H1 (cell line): ENCODE results near the gene EXOC6. TPM values are rescaled to one million over a fixed set of nuclear protein-coding genes. Genes with fewer than 3 reads are reported as not detected.

Source experiments
- CTCF ChIA-PET: fragments of 300-600 bp; sonication (Branson Sonifier 250); formaldehyde crosslinking; loops from one replicate; lab custom pipeline; 2021; ENCODE audit not compliant: partially characterized antibody; lab: Charles Lee
- POLR2A ChIA-PET: fragments of 300-600 bp; sonication (Branson Sonifier 250); formaldehyde crosslinking; loops from one replicate; lab custom pipeline; 2021; ENCODE audit warnings: inconsistent platforms; ENCODE audit not compliant: partially characterized antibody; lab: Charles Lee
- DNase-seq, 2 experiments: peaks; one replicate each; pipeline versions ENCODE4 v3.0.0 to v3.0.0-alpha.2; 2010 to 2022; ENCODE audit warnings: low spot score in 2 of 2, low read depth in 1 of 2, mixed read lengths in 1 of 2
- FAIRE-seq: peaks from 2 replicates; lab custom pipeline; 2011; peaks lifted over from hg19 to GRCh38; lab: Jason Lieb, UNC
- H2AFZ ChIP-seq: 2 replicates; pipeline ENCODE4 v1.8.1; 2012; ENCODE audit warnings: low read length, inconsistent platforms
- H2AK5ac ChIP-seq: 2 replicates; pipeline ENCODE4 v1.6.1; 2013; ENCODE audit warnings: low read depth, low read length
- H2BK120ac ChIP-seq: replicated peaks from 2 replicates; pipeline ENCODE3; 2013; ENCODE audit warnings: low read depth, low read length, inconsistent platforms
- H2BK12ac ChIP-seq: 2 replicates; pipeline ENCODE4 v1.6.1; 2013; ENCODE audit warnings: low read depth, low read length
- H2BK15ac ChIP-seq: 2 replicates; pipeline ENCODE4 v1.6.1; 2013; ENCODE audit warnings: low read length
- H2BK20ac ChIP-seq: 2 replicates; pipeline ENCODE4 v1.6.1; 2013; ENCODE audit warnings: low read length
- H2BK5ac ChIP-seq: 2 replicates; pipeline ENCODE4 v1.6.1; 2013; ENCODE audit warnings: low read depth, low read length
- H3K14ac ChIP-seq: 2 replicates; pipeline ENCODE4 v1.6.1; 2013; ENCODE audit warnings: inconsistent platforms; ENCODE audit not compliant: insufficient read length
- H3K18ac ChIP-seq: 2 replicates; pipeline ENCODE4 v1.6.1; 2013; ENCODE audit warnings: low read length; ENCODE audit errors: extremely low read depth
- H3K23ac ChIP-seq: 2 replicates; pipeline ENCODE4 v1.6.1; 2013; ENCODE audit warnings: inconsistent platforms; ENCODE audit not compliant: insufficient read length
- H3K23me2 ChIP-seq: 2 replicates; pipeline ENCODE4 v1.6.1; 2013; ENCODE audit warnings: low read depth, low read length
- H3K27ac ChIP-seq: 2 replicates; pipeline ENCODE4 v1.6.1; 2011; ENCODE audit warnings: low read depth, low read length, inconsistent platforms
- H3K27me3 ChIP-seq, 4 experiments: replicated peaks in 1 of 4; 1 replicate in 1 of 4; 2 replicates in 3 of 4; pipeline versions ENCODE4 v1.6.1 to v1.8.1; 2011 to 2013; ENCODE audit warnings: low read length in 3 of 4, mild to moderate bottlenecking in 3 of 4, inconsistent platforms in 2 of 4, mixed read lengths in 2 of 4, moderate library complexity in 1 of 4; ENCODE audit not compliant: control insufficient read depth in 3 of 4, insufficient read depth in 3 of 4; ENCODE audit errors: extremely low read depth in 1 of 4
- H3K36me3 ChIP-seq, 4 experiments: 2 replicates each; pipeline versions ENCODE4 v1.6.1 to v1.8.1; 2011 to 2013; ENCODE audit warnings: mild to moderate bottlenecking in 4 of 4, low read length in 3 of 4, moderate library complexity in 2 of 4, control low read depth in 1 of 4, inconsistent platforms in 1 of 4; ENCODE audit not compliant: insufficient read depth in 4 of 4, control insufficient read depth in 2 of 4
- H3K4ac ChIP-seq: replicated peaks from 2 replicates; pipeline ENCODE3; 2013; ENCODE audit warnings: low read length, low read depth, mixed read lengths, inconsistent platforms; ENCODE audit not compliant: insufficient read length
- H3K4me1 ChIP-seq, 4 experiments: replicated peaks in 1 of 4; 1 replicate in 1 of 4; 2 replicates in 3 of 4; pipeline versions ENCODE4 v1.6.1 to v1.8.1; 2011 to 2013; ENCODE audit warnings: low read length in 3 of 4, inconsistent platforms in 2 of 4, mixed read lengths in 1 of 4; ENCODE audit not compliant: insufficient read depth in 4 of 4, control insufficient read depth in 3 of 4
- H3K4me2 ChIP-seq, 2 experiments: 2 replicates each; pipeline versions ENCODE4 v1.6.1 to v1.8.1; 2011 to 2013; ENCODE audit warnings: low read depth in 2 of 2, low read length in 2 of 2, control low read depth in 1 of 2, inconsistent platforms in 1 of 2, mild to moderate bottlenecking in 1 of 2; ENCODE audit not compliant: insufficient read depth in 1 of 2
- H3K4me3 ChIP-seq, 4 experiments: fragments of 200-600, 300-600 bp in 1 of 4; sonication (generic), shearing (Covaris generic), sonication (Bioruptor Twin) in 1 of 4; 2 replicates each; pipeline versions ENCODE4 v1.5.1 to v1.8.1; 2011 to 2016; ENCODE audit warnings: low read length in 4 of 4, low read depth in 3 of 4, control low read depth in 2 of 4, inconsistent platforms in 2 of 4, mild to moderate bottlenecking in 2 of 4, mixed read lengths in 1 of 4, moderate library complexity in 1 of 4; ENCODE audit not compliant: insufficient read depth in 2 of 4; ENCODE audit errors: extremely low read depth in 1 of 4
- H3K56ac ChIP-seq: replicated peaks from 2 replicates; pipeline ENCODE3; 2013; ENCODE audit warnings: low read depth, mild to moderate bottlenecking, mixed read lengths, low read length, inconsistent platforms; ENCODE audit not compliant: insufficient read length
- H3K79me1 ChIP-seq: 2 replicates; pipeline ENCODE4 v1.6.1; 2013; ENCODE audit warnings: low read depth, low read length, control low read depth
- H3K79me2 ChIP-seq, 2 experiments: 2 replicates each; pipeline versions ENCODE4 v1.6.1 to v1.8.1; 2012 to 2013; ENCODE audit warnings: low read length in 2 of 2, mild to moderate bottlenecking in 2 of 2, inconsistent platforms in 1 of 2; ENCODE audit not compliant: insufficient read depth in 2 of 2, control insufficient read depth in 1 of 2
- H3K9ac ChIP-seq, 4 experiments: replicated peaks in 1 of 4; 1 replicate in 1 of 4; 2 replicates in 3 of 4; pipeline versions ENCODE4 v1.6.1 to v1.8.1; 2011 to 2013; ENCODE audit warnings: low read depth in 3 of 4, low read length in 3 of 4, control low read depth in 2 of 4, mild to moderate bottlenecking in 2 of 4, moderate library complexity in 2 of 4, inconsistent platforms in 1 of 4; ENCODE audit errors: extremely low read depth in 1 of 4
- H3K9me3 ChIP-seq, 2 experiments: 2 replicates each; pipeline versions ENCODE4 v1.6.1 to v1.8.1; 2012 to 2013; ENCODE audit warnings: mild to moderate bottlenecking in 2 of 2, moderate library complexity in 2 of 2, control low read depth in 1 of 2, inconsistent platforms in 1 of 2, low read depth in 1 of 2, low read length in 1 of 2, mixed read lengths in 1 of 2; ENCODE audit not compliant: insufficient read depth in 2 of 2
- H4K20me1 ChIP-seq, 2 experiments: replicated peaks in 1 of 2; 2 replicates each; pipeline versions ENCODE3 to v1.8.1; 2011 to 2013; ENCODE audit warnings: inconsistent platforms in 2 of 2, low read length in 2 of 2, mild to moderate bottlenecking in 1 of 2; ENCODE audit not compliant: insufficient read depth in 2 of 2, control insufficient read depth in 1 of 2
- H4K5ac ChIP-seq: 2 replicates; pipeline ENCODE4 v1.6.1; 2013; ENCODE audit warnings: low read length, low read depth, mixed read lengths, inconsistent platforms; ENCODE audit not compliant: insufficient read length
- H4K8ac ChIP-seq: 2 replicates; pipeline ENCODE4 v1.8.0; 2013; ENCODE audit warnings: mild to moderate bottlenecking, moderate library complexity, low read length, inconsistent platforms; ENCODE audit not compliant: insufficient read depth; ENCODE audit errors: extremely low read depth
- H4K91ac ChIP-seq: replicated peaks from 2 replicates; pipeline ENCODE3; 2013; ENCODE audit warnings: low read length, mixed read lengths, inconsistent platforms; ENCODE audit not compliant: insufficient read length
- BACH1 ChIP-seq: IDR thresholded peaks from 2 replicates; pipeline ENCODE4 v1.6.1; 2012; ENCODE audit warnings: low read length, improper control_type of control experiment
- BRCA1 ChIP-seq: IDR thresholded peaks from 2 replicates; pipeline ENCODE4 v1.6.1; 2012; ENCODE audit warnings: low read depth, low read length, improper control_type of control experiment
- CHD1 ChIP-seq: IDR thresholded peaks from 2 replicates; pipeline ENCODE4 v1.6.1; 2012; ENCODE audit warnings: low read depth, low read length, improper control_type of control experiment
- CHD2 ChIP-seq: IDR thresholded peaks from 2 replicates; pipeline ENCODE4 v1.6.1; 2012; ENCODE audit warnings: low read length, improper control_type of control experiment
- CREB1 ChIP-seq: IDR thresholded peaks from 2 replicates; pipeline ENCODE4 v1.6.1; 2012; ENCODE audit warnings: inconsistent platforms
- CTBP2 ChIP-seq: IDR thresholded peaks from 2 replicates; pipeline ENCODE4 v1.7.0; 2011; ENCODE audit warnings: borderline replicate concordance, mild to moderate bottlenecking, moderate library complexity, mixed read lengths, low read length; ENCODE audit not compliant: insufficient read depth, insufficient read length
- E2F6 ChIP-seq: IDR thresholded peaks from 2 replicates; pipeline ENCODE4 v1.6.1; 2012; ENCODE audit warnings: inconsistent platforms
- EZH2 ChIP-seq: fragments of 200-600 bp; sonication (generic); IDR thresholded peaks from 2 replicates; pipeline ENCODE4 v1.7.1; 2012; ENCODE audit warnings: low read depth, mild to moderate bottlenecking, moderate library complexity, low read length, inconsistent platforms; ENCODE audit not compliant: severe bottlenecking
- GTF2F1 ChIP-seq: IDR thresholded peaks from 2 replicates; pipeline ENCODE4 v1.6.1; 2012; ENCODE audit warnings: low read depth, low read length, improper control_type of control experiment, borderline replicate concordance
- JUND ChIP-seq: IDR thresholded peaks from 2 replicates; pipeline ENCODE4 v1.6.1; 2011; ENCODE audit warnings: mild to moderate bottlenecking, improper control_type of control experiment, low read length
- POU5F1 ChIP-seq: IDR thresholded peaks from 2 replicates; pipeline ENCODE4 v1.6.1; 2011; ENCODE audit warnings: low read depth, mild to moderate bottlenecking, low read length, moderate library complexity
- RFX5 ChIP-seq: IDR thresholded peaks from 2 replicates; pipeline ENCODE4 v1.6.1; 2011; ENCODE audit warnings: low read depth, low read length, improper control_type of control experiment, borderline replicate concordance
- SIN3A ChIP-seq, 2 experiments: IDR thresholded peaks in 1 of 2; conservative IDR thresholded peaks in 1 of 2; 2 replicates each; pipeline ENCODE4 v1.6.1; 2011 to 2012; ENCODE audit warnings: low read length in 2 of 2, improper control_type of control experiment in 1 of 2, low read depth in 1 of 2, mild to moderate bottlenecking in 1 of 2
- SUZ12 ChIP-seq: fragments of 200-600 bp; sonication (generic); IDR thresholded peaks from 2 replicates; pipeline ENCODE4 v1.6.1; 2012; ENCODE audit warnings: mild to moderate bottlenecking, inconsistent platforms, low read length, moderate library complexity, mixed read lengths
- WGBS, 2 experiments: shearing (Covaris generic) in 1 of 2; methylation state at CpG; one replicate each; pipeline versions ENCODE4 v1.1.6 to v1.1.7; 2013 to 2015; ENCODE audit warnings: low lambda C conversion rate in 2 of 2, mixed read lengths in 2 of 2, inconsistent platforms in 1 of 2, low coverage in 1 of 2, missing lambda C conversion rate in 1 of 2; ENCODE audit not compliant: insufficient replicate concordance in 2 of 2, insufficient coverage in 1 of 2, insufficient read length in 1 of 2; ENCODE audit errors: extremely low coverage in 1 of 2, missing lambda C conversion rate in 1 of 2; 5-methylcytosine and 5-hydroxymethylcytosine counted together
- polyA plus RNA-seq, 7 experiments: library from polyadenylated mRNA; depleted of rRNA in 3 of 7; stranded (reverse) in 5 of 7; unstranded in 2 of 7; fragments of >200 nt in 5 of 7; fragments of 200-250 nt in 2 of 7; gene quantifications; 1 replicate in 5 of 7; 2 replicates in 1 of 7; 4 replicates in 1 of 7; pipeline versions ENCODE4 v1.2.1 to v1.2.3, GENCODE V29; 2011 to 2013; ENCODE audit warnings: missing spikeins in 2 of 7, mixed read lengths in 2 of 7
- total RNA-seq: library from RNA; stranded (reverse); fragmentation: NEBNext Ultra II Directional; extraction: Animal tissue kit (Norgen Biotek cat#: 25700); gene quantifications from 2 replicates; pipeline ENCODE4 v1.2.1, GENCODE V29; 2021

Gene EXOC6
- total and polyA plus RNA-seq, 2 of the 8 experiments (the other 6 are each of a cell fraction or from before 2014, with no cell fraction given), result 1.7 to 4.5 TPM

- H2BK15ac ChIP-seq, result no peak overlapping the region
- H3K14ac ChIP-seq, result no peak overlapping the region
- ChIA-PET CTCF (interaction anchor here (1.0 to 2.8 kb wide), 3 partner anchors 25 to 98 kb away, joined by 3 to 21 read pairs (median 5); no protein-coding TSS in a partner anchor), POLR2A (interaction anchor here (0.5 kb wide), 1 partner anchor 614 kb away, joined by 3 read pairs; no protein-coding TSS in a partner anchor)
- no peaks in the 10 kb centered on the region for H3K4me1 ChIP-seq
- no peak for FAIRE-seq
- H3K56ac ChIP-seq, result no peak overlapping the region
- H3K18ac ChIP-seq, result no peak overlapping the region
- H2BK5ac ChIP-seq, result no peak overlapping the region
- no peak overlapping the region for H3K9ac ChIP-seq
- no peak overlapping the region for H2BK12ac ChIP-seq
- no peak overlapping the region for H3K4ac ChIP-seq
- H2AFZ ChIP-seq, result no peak overlapping the region
- no peak overlapping the region for H3K27ac ChIP-seq
- H3K36me3 ChIP-seq, result no peaks in the 10 kb centered on the region
- H3K23me2 ChIP-seq, result no peaks in the 10 kb centered on the region
- no peak overlapping the region for H2BK20ac ChIP-seq
- H3K27me3 ChIP-seq, result no peaks in the 10 kb centered on the region
- H3K79me2 ChIP-seq, result no peaks in the 10 kb centered on the region
- H3K4me3 ChIP-seq, result no peak overlapping the region
- no peaks in the 10 kb centered on the region; the same call in 1 of the 2 replicates for H3K79me1 ChIP-seq
- H4K20me1 ChIP-seq, result no peaks in the 10 kb centered on the region
- H2BK120ac ChIP-seq, result no peak overlapping the region
- H2AK5ac ChIP-seq, result no peak overlapping the region
- no peak overlapping the region for H3K23ac ChIP-seq
- no peak overlapping the region for H4K8ac ChIP-seq
- no peak for DNase-seq
- H3K9me3 ChIP-seq, result no peaks in the 10 kb centered on the region
- H3K4me2 ChIP-seq, result no peak overlapping the region
- no peak overlapping the region for H4K91ac ChIP-seq
- no peak overlapping the region for H4K5ac ChIP-seq
- WGBS, 2 experiments, result 79% methylated on average over 3 of the region's 3 CpGs; no CpG with 5 or more reads in 1 of the 2 experiments
- TF ChIP-seq SIN3A (conservative IDR thresholded peaks at IDR 0.05 in 1 of 2, IDR thresholded peaks at IDR 0.05 in 1 of 2; ENCODE audit: low read depth in 1 of 2, low read length in 2 of 2) (no peak), JUND (no peak), EZH2 (no peak), CHD2 (no peak), CHD1 (no peak), BRCA1 (no peak), POU5F1 (no peak), CREB1 (no peak), SUZ12 (no peak), RFX5 (no peak), E2F6 (no peak), BACH1 (no peak), CTBP2 (no peak), GTF2F1 (no peak)
These were observed 19.7 kb downstream of the EXOC6 start for GRCh38 chr10:92868036-92868435.
